H1 (cell line): ENCODE measurements around the gene MGAT5. TPM values are rescaled to one million over a fixed set of nuclear protein-coding genes. Genes with fewer than 3 reads are reported as not detected.
A peak's percentile ranks its signal among the peaks of the same experiment; 100 is the strongest.

ENCODE experiments used
- CTCF ChIA-PET: fragments of 300-600 bp; sonication (Branson Sonifier 250); formaldehyde crosslinking; loops from one replicate; lab custom pipeline; 2021; ENCODE audit not compliant: partially characterized antibody; lab: Charles Lee
- POLR2A ChIA-PET: fragments of 300-600 bp; sonication (Branson Sonifier 250); formaldehyde crosslinking; loops from one replicate; lab custom pipeline; 2021; ENCODE audit warnings: inconsistent platforms; ENCODE audit not compliant: partially characterized antibody; lab: Charles Lee
- DNase-seq, 2 experiments: peaks; one replicate each; pipeline versions ENCODE4 v3.0.0 to v3.0.0-alpha.2; 2010 to 2022; ENCODE audit warnings: low spot score in 2 of 2, low read depth in 1 of 2, mixed read lengths in 1 of 2
- FAIRE-seq: peaks from 2 replicates; lab custom pipeline; 2011; peaks lifted over from hg19 to GRCh38; lab: Jason Lieb, UNC
- H2AFZ ChIP-seq: 2 replicates; pipeline ENCODE4 v1.8.1; 2012; ENCODE audit warnings: low read length, inconsistent platforms
- H2AK5ac ChIP-seq: 2 replicates; pipeline ENCODE4 v1.6.1; 2013; ENCODE audit warnings: low read depth, low read length
- H2BK120ac ChIP-seq: replicated peaks from 2 replicates; pipeline ENCODE3; 2013; ENCODE audit warnings: low read depth, low read length, inconsistent platforms
- H2BK12ac ChIP-seq: 2 replicates; pipeline ENCODE4 v1.6.1; 2013; ENCODE audit warnings: low read depth, low read length
- H2BK15ac ChIP-seq: 2 replicates; pipeline ENCODE4 v1.6.1; 2013; ENCODE audit warnings: low read length
- H2BK20ac ChIP-seq: 2 replicates; pipeline ENCODE4 v1.6.1; 2013; ENCODE audit warnings: low read length
- H2BK5ac ChIP-seq: 2 replicates; pipeline ENCODE4 v1.6.1; 2013; ENCODE audit warnings: low read depth, low read length
- H3K14ac ChIP-seq: 2 replicates; pipeline ENCODE4 v1.6.1; 2013; ENCODE audit warnings: inconsistent platforms; ENCODE audit not compliant: insufficient read length
- H3K18ac ChIP-seq: 2 replicates; pipeline ENCODE4 v1.6.1; 2013; ENCODE audit warnings: low read length; ENCODE audit errors: extremely low read depth
- H3K23ac ChIP-seq: 2 replicates; pipeline ENCODE4 v1.6.1; 2013; ENCODE audit warnings: inconsistent platforms; ENCODE audit not compliant: insufficient read length
- H3K23me2 ChIP-seq: 2 replicates; pipeline ENCODE4 v1.6.1; 2013; ENCODE audit warnings: low read depth, low read length
- H3K27ac ChIP-seq: 2 replicates; pipeline ENCODE4 v1.6.1; 2011; ENCODE audit warnings: low read depth, low read length, inconsistent platforms
- H3K27me3 ChIP-seq, 4 experiments: replicated peaks in 1 of 4; 1 replicate in 1 of 4; 2 replicates in 3 of 4; pipeline versions ENCODE4 v1.6.1 to v1.8.1; 2011 to 2013; ENCODE audit warnings: low read length in 3 of 4, mild to moderate bottlenecking in 3 of 4, inconsistent platforms in 2 of 4, mixed read lengths in 2 of 4, moderate library complexity in 1 of 4; ENCODE audit not compliant: control insufficient read depth in 3 of 4, insufficient read depth in 3 of 4; ENCODE audit errors: extremely low read depth in 1 of 4
- H3K36me3 ChIP-seq, 4 experiments: 2 replicates each; pipeline versions ENCODE4 v1.6.1 to v1.8.1; 2011 to 2013; ENCODE audit warnings: mild to moderate bottlenecking in 4 of 4, low read length in 3 of 4, moderate library complexity in 2 of 4, control low read depth in 1 of 4, inconsistent platforms in 1 of 4; ENCODE audit not compliant: insufficient read depth in 4 of 4, control insufficient read depth in 2 of 4
- H3K4ac ChIP-seq: replicated peaks from 2 replicates; pipeline ENCODE3; 2013; ENCODE audit warnings: low read length, low read depth, mixed read lengths, inconsistent platforms; ENCODE audit not compliant: insufficient read length
- H3K4me1 ChIP-seq, 4 experiments: replicated peaks in 1 of 4; 1 replicate in 1 of 4; 2 replicates in 3 of 4; pipeline versions ENCODE4 v1.6.1 to v1.8.1; 2011 to 2013; ENCODE audit warnings: low read length in 3 of 4, inconsistent platforms in 2 of 4, mixed read lengths in 1 of 4; ENCODE audit not compliant: insufficient read depth in 4 of 4, control insufficient read depth in 3 of 4
- H3K4me2 ChIP-seq, 2 experiments: 2 replicates each; pipeline versions ENCODE4 v1.6.1 to v1.8.1; 2011 to 2013; ENCODE audit warnings: low read depth in 2 of 2, low read length in 2 of 2, control low read depth in 1 of 2, inconsistent platforms in 1 of 2, mild to moderate bottlenecking in 1 of 2; ENCODE audit not compliant: insufficient read depth in 1 of 2
- H3K4me3 ChIP-seq, 4 experiments: fragments of 200-600, 300-600 bp in 1 of 4; sonication (generic), shearing (Covaris generic), sonication (Bioruptor Twin) in 1 of 4; 2 replicates each; pipeline versions ENCODE4 v1.5.1 to v1.8.1; 2011 to 2016; ENCODE audit warnings: low read length in 4 of 4, low read depth in 3 of 4, control low read depth in 2 of 4, inconsistent platforms in 2 of 4, mild to moderate bottlenecking in 2 of 4, mixed read lengths in 1 of 4, moderate library complexity in 1 of 4; ENCODE audit not compliant: insufficient read depth in 2 of 4; ENCODE audit errors: extremely low read depth in 1 of 4
- H3K56ac ChIP-seq: replicated peaks from 2 replicates; pipeline ENCODE3; 2013; ENCODE audit warnings: low read depth, mild to moderate bottlenecking, mixed read lengths, low read length, inconsistent platforms; ENCODE audit not compliant: insufficient read length
- H3K79me1 ChIP-seq: 2 replicates; pipeline ENCODE4 v1.6.1; 2013; ENCODE audit warnings: low read depth, low read length, control low read depth
- H3K79me2 ChIP-seq, 2 experiments: 2 replicates each; pipeline versions ENCODE4 v1.6.1 to v1.8.1; 2012 to 2013; ENCODE audit warnings: low read length in 2 of 2, mild to moderate bottlenecking in 2 of 2, inconsistent platforms in 1 of 2; ENCODE audit not compliant: insufficient read depth in 2 of 2, control insufficient read depth in 1 of 2
- H3K9ac ChIP-seq, 4 experiments: replicated peaks in 1 of 4; 1 replicate in 1 of 4; 2 replicates in 3 of 4; pipeline versions ENCODE4 v1.6.1 to v1.8.1; 2011 to 2013; ENCODE audit warnings: low read depth in 3 of 4, low read length in 3 of 4, control low read depth in 2 of 4, mild to moderate bottlenecking in 2 of 4, moderate library complexity in 2 of 4, inconsistent platforms in 1 of 4; ENCODE audit errors: extremely low read depth in 1 of 4
- H3K9me3 ChIP-seq, 2 experiments: 2 replicates each; pipeline versions ENCODE4 v1.6.1 to v1.8.1; 2012 to 2013; ENCODE audit warnings: mild to moderate bottlenecking in 2 of 2, moderate library complexity in 2 of 2, control low read depth in 1 of 2, inconsistent platforms in 1 of 2, low read depth in 1 of 2, low read length in 1 of 2, mixed read lengths in 1 of 2; ENCODE audit not compliant: insufficient read depth in 2 of 2
- H4K20me1 ChIP-seq, 2 experiments: replicated peaks in 1 of 2; 2 replicates each; pipeline versions ENCODE3 to v1.8.1; 2011 to 2013; ENCODE audit warnings: inconsistent platforms in 2 of 2, low read length in 2 of 2, mild to moderate bottlenecking in 1 of 2; ENCODE audit not compliant: insufficient read depth in 2 of 2, control insufficient read depth in 1 of 2
- H4K5ac ChIP-seq: 2 replicates; pipeline ENCODE4 v1.6.1; 2013; ENCODE audit warnings: low read length, low read depth, mixed read lengths, inconsistent platforms; ENCODE audit not compliant: insufficient read length
- H4K8ac ChIP-seq: 2 replicates; pipeline ENCODE4 v1.8.0; 2013; ENCODE audit warnings: mild to moderate bottlenecking, moderate library complexity, low read length, inconsistent platforms; ENCODE audit not compliant: insufficient read depth; ENCODE audit errors: extremely low read depth
- H4K91ac ChIP-seq: replicated peaks from 2 replicates; pipeline ENCODE3; 2013; ENCODE audit warnings: low read length, mixed read lengths, inconsistent platforms; ENCODE audit not compliant: insufficient read length
- MAFK ChIP-seq: IDR thresholded peaks from 2 replicates; pipeline ENCODE4 v1.6.1; 2012; ENCODE audit warnings: low read depth, mild to moderate bottlenecking, improper control_type of control experiment, low read length
- RAD21 ChIP-seq, 2 experiments: IDR thresholded peaks in 1 of 2; conservative IDR thresholded peaks in 1 of 2; 2 replicates each; pipeline ENCODE4 v1.6.1; 2011; ENCODE audit warnings: low read depth in 2 of 2, low read length in 2 of 2, improper control_type of control experiment in 1 of 2, inconsistent platforms in 1 of 2, mild to moderate bottlenecking in 1 of 2, moderate library complexity in 1 of 2
- WGBS, 2 experiments: shearing (Covaris generic) in 1 of 2; methylation state at CpG; one replicate each; pipeline versions ENCODE4 v1.1.6 to v1.1.7; 2013 to 2015; ENCODE audit warnings: low lambda C conversion rate in 2 of 2, mixed read lengths in 2 of 2, inconsistent platforms in 1 of 2, low coverage in 1 of 2, missing lambda C conversion rate in 1 of 2; ENCODE audit not compliant: insufficient replicate concordance in 2 of 2, insufficient coverage in 1 of 2, insufficient read length in 1 of 2; ENCODE audit errors: extremely low coverage in 1 of 2, missing lambda C conversion rate in 1 of 2; 5-methylcytosine and 5-hydroxymethylcytosine counted together
- polyA plus RNA-seq, 7 experiments: library from polyadenylated mRNA; depleted of rRNA in 3 of 7; stranded (reverse) in 5 of 7; unstranded in 2 of 7; fragments of >200 nt in 5 of 7; fragments of 200-250 nt in 2 of 7; gene quantifications; 1 replicate in 5 of 7; 2 replicates in 1 of 7; 4 replicates in 1 of 7; pipeline versions ENCODE4 v1.2.1 to v1.2.3, GENCODE V29; 2011 to 2013; ENCODE audit warnings: missing spikeins in 2 of 7, mixed read lengths in 2 of 7
- total RNA-seq: library from RNA; stranded (reverse); fragmentation: NEBNext Ultra II Directional; extraction: Animal tissue kit (Norgen Biotek cat#: 25700); gene quantifications from 2 replicates; pipeline ENCODE4 v1.2.1, GENCODE V29; 2021
- TF ChIP-seq, protein P1 (sequence below), 3 experiments: IDR thresholded peaks; 1 replicate in 2 of 3; 2 replicates in 1 of 3; pipeline versions ENCODE4 v1.5.1 to v1.6.1; 2011; ENCODE audit warnings: low read length in 3 of 3, mild to moderate bottlenecking in 3 of 3, inconsistent platforms in 2 of 3, low read depth in 1 of 3, moderate library complexity in 1 of 3; ENCODE audit not compliant: insufficient read depth in 1 of 3; ENCODE audit errors: control extremely low read depth in 1 of 3

MGAT5 gene
- total and polyA plus RNA-seq, 2 of the 8 experiments (the other 6 are each of a cell fraction or from before 2014, with no cell fraction given) = 11.2 to 49.2 TPM

DNA sequence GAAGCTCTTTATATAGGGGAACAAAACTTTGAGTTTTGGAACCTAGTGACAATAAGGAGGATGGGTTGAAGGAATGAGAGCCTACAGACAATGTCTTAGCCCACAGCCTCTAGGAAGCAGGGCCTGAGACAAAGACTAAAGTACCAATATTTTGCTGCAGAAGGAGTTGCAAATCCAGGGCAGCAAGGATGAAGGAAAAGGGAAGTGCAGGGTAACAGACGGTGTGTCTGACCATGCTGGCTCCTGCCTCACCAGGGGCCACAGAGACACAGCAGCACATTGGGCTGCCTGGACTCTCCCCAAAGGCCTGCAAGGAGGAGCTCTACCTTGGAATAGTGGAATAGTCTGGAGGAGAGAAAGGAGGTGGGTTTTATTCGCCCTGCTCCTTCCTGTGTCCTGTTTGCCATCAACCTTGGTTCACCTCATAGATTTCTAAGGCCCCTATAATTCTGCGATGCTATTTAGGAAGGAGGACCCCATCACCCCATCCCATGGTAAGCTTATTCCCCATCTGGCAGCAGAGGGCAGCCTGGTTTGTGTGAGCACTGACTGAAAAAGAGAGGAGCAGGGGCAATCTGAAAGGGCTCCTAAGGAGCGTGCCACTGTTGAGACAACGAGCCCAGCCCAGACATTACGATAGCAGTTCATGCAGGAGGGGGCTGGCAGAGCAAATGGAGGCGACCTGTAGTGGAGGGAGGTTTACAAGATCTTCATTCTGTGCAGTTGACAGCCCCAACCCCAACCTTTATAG lies 143.4 kb downstream of the MGAT5 start:
- Histone ChIP-seq H2BK12ac (no peak overlapping the region), H3K4me1 (no peaks in the 10 kb centered on the region; a peak in 2 of 7 replicates), H3K4me3 (no peak overlapping the region), H4K91ac (no peak overlapping the region), H3K4me2 (no peak overlapping the region), H3K36me3 (no peaks in the 10 kb centered on the region; a peak in 1 of 8 replicates), H2BK120ac (no peak overlapping the region), H3K9ac (no peak overlapping the region), H3K27me3 (no peaks in the 10 kb centered on the region), H2BK20ac (no peak overlapping the region), H3K23ac (no peak overlapping the region), H3K4ac (no peak overlapping the region), H2AK5ac (no peak overlapping the region), H3K18ac (no peak overlapping the region), H3K27ac (no peak overlapping the region), H3K79me2 (no peaks in the 10 kb centered on the region), H2BK5ac (no peak overlapping the region), H3K56ac (no peak overlapping the region), H3K79me1 (no peaks in the 10 kb centered on the region), H3K14ac (no peak overlapping the region), H4K20me1 (peaks cover 0 to 1% of the 10 kb centered on the region in 2 experiments), H4K8ac (no peak overlapping the region), H3K23me2 (no peaks in the 10 kb centered on the region), H2AFZ (no peak overlapping the region), H4K5ac (no peak overlapping the region), H3K9me3 (no peaks in the 10 kb centered on the region), H2BK15ac (no peak overlapping the region)
- 94% methylated on average over 7 of the region's 7 CpGs; no CpG with 5 or more reads in 1 of the 2 experiments for WGBS, 2 experiments
- TF ChIP-seq, protein P1, sequence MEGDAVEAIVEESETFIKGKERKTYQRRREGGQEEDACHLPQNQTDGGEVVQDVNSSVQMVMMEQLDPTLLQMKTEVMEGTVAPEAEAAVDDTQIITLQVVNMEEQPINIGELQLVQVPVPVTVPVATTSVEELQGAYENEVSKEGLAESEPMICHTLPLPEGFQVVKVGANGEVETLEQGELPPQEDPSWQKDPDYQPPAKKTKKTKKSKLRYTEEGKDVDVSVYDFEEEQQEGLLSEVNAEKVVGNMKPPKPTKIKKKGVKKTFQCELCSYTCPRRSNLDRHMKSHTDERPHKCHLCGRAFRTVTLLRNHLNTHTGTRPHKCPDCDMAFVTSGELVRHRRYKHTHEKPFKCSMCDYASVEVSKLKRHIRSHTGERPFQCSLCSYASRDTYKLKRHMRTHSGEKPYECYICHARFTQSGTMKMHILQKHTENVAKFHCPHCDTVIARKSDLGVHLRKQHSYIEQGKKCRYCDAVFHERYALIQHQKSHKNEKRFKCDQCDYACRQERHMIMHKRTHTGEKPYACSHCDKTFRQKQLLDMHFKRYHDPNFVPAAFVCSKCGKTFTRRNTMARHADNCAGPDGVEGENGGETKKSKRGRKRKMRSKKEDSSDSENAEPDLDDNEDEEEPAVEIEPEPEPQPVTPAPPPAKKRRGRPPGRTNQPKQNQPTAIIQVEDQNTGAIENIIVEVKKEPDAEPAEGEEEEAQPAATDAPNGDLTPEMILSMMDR (IDR thresholded peaks at IDR 0.05; ENCODE audit: control extremely low read depth in 1 of 3, insufficient read depth in 1 of 3, low read depth in 1 of 3, low read length in 3 of 3) = peak in 1 of 3 experiments; percentile 3; a peak in 1 of 4 replicates
- TF ChIP-seq MAFK = no peak
- TF ChIP-seq RAD21 (IDR thresholded peaks at IDR 0.05 in 1 of 2, conservative IDR thresholded peaks at IDR 0.05 in 1 of 2; ENCODE audit: low read depth in 2 of 2, low read length in 2 of 2) = peak in 1 of 2 experiments; percentile 7; a peak in 1 of 4 replicates
- DNase-seq = no peak
- CTCF ChIA-PET = interaction anchor here (0.9 to 9.8 kb wide), 9 partner anchors 14 to 511 kb away, joined by 3 to 79 read pairs (median 6); no protein-coding TSS in a partner anchor
- FAIRE-seq = no peak
- POLR2A ChIA-PET = interaction anchor here (1.4 kb wide), 1 partner anchor 9 kb away, joined by 3 read pairs; no protein-coding TSS in a partner anchor
